Right lobe of liver (tissue), 4 donors: Measurements from ENCODE around the gene RCBTB1.

Source experiments
- POLR2A ChIP-seq: fragments of 450-650 bp; IDR thresholded peaks from one replicate; pipeline ENCODE4 v1.6.1; 2017; ENCODE audit warnings: antibody characterized with exemption, mild to moderate bottlenecking
- TF ChIP-seq, protein P1 (sequence below), 4 donors: fragments of 200-600 bp in 3 of 4; fragments of 450-650 bp in 1 of 4; IDR thresholded peaks; one replicate each; pipeline versions ENCODE4 v1.5.1 to v1.8.0; 2016 to 2022; ENCODE audit warnings: antibody characterized with exemption in 4 of 4, mild to moderate bottlenecking in 2 of 4
- donor health status: DM: no; HTN: no; CAD: no.
- donor health status: DM: no; HTN: no; CAD: no.
- donor health status: DM: no; HTN: yes; CAD: no.

- TF ChIP-seq, protein P1, sequence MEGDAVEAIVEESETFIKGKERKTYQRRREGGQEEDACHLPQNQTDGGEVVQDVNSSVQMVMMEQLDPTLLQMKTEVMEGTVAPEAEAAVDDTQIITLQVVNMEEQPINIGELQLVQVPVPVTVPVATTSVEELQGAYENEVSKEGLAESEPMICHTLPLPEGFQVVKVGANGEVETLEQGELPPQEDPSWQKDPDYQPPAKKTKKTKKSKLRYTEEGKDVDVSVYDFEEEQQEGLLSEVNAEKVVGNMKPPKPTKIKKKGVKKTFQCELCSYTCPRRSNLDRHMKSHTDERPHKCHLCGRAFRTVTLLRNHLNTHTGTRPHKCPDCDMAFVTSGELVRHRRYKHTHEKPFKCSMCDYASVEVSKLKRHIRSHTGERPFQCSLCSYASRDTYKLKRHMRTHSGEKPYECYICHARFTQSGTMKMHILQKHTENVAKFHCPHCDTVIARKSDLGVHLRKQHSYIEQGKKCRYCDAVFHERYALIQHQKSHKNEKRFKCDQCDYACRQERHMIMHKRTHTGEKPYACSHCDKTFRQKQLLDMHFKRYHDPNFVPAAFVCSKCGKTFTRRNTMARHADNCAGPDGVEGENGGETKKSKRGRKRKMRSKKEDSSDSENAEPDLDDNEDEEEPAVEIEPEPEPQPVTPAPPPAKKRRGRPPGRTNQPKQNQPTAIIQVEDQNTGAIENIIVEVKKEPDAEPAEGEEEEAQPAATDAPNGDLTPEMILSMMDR (IDR thresholded peaks at IDR 0.05) = no peak
- no peak for TF ChIP-seq POLR2A
Measured at GRCh38 chr13:49528161-49528560, 57.2 kb downstream of the RCBTB1 start.
